H1 (cell line): ENCODE data around the gene FADS6. TPM values are rescaled to one million over a fixed set of nuclear protein-coding genes. Genes with fewer than 3 reads are reported as not detected.

Experiments used
- CTCF ChIA-PET: fragments of 300-600 bp; sonication (Branson Sonifier 250); formaldehyde crosslinking; loops from one replicate; lab custom pipeline; 2021; ENCODE audit not compliant: partially characterized antibody; lab: Charles Lee
- POLR2A ChIA-PET: fragments of 300-600 bp; sonication (Branson Sonifier 250); formaldehyde crosslinking; loops from one replicate; lab custom pipeline; 2021; ENCODE audit warnings: inconsistent platforms; ENCODE audit not compliant: partially characterized antibody; lab: Charles Lee
- DNase-seq, 2 experiments: peaks; one replicate each; pipeline versions ENCODE4 v3.0.0 to v3.0.0-alpha.2; 2010 to 2022; ENCODE audit warnings: low spot score in 2 of 2, low read depth in 1 of 2, mixed read lengths in 1 of 2
- FAIRE-seq: peaks from 2 replicates; lab custom pipeline; 2011; peaks lifted over from hg19 to GRCh38; lab: Jason Lieb, UNC
- H2AFZ ChIP-seq: 2 replicates; pipeline ENCODE4 v1.8.1; 2012; ENCODE audit warnings: low read length, inconsistent platforms
- H2AK5ac ChIP-seq: 2 replicates; pipeline ENCODE4 v1.6.1; 2013; ENCODE audit warnings: low read depth, low read length
- H2BK120ac ChIP-seq: replicated peaks from 2 replicates; pipeline ENCODE3; 2013; ENCODE audit warnings: low read depth, low read length, inconsistent platforms
- H2BK12ac ChIP-seq: 2 replicates; pipeline ENCODE4 v1.6.1; 2013; ENCODE audit warnings: low read depth, low read length
- H2BK15ac ChIP-seq: 2 replicates; pipeline ENCODE4 v1.6.1; 2013; ENCODE audit warnings: low read length
- H2BK20ac ChIP-seq: 2 replicates; pipeline ENCODE4 v1.6.1; 2013; ENCODE audit warnings: low read length
- H2BK5ac ChIP-seq: 2 replicates; pipeline ENCODE4 v1.6.1; 2013; ENCODE audit warnings: low read depth, low read length
- H3K14ac ChIP-seq: 2 replicates; pipeline ENCODE4 v1.6.1; 2013; ENCODE audit warnings: inconsistent platforms; ENCODE audit not compliant: insufficient read length
- H3K18ac ChIP-seq: 2 replicates; pipeline ENCODE4 v1.6.1; 2013; ENCODE audit warnings: low read length; ENCODE audit errors: extremely low read depth
- H3K23ac ChIP-seq: 2 replicates; pipeline ENCODE4 v1.6.1; 2013; ENCODE audit warnings: inconsistent platforms; ENCODE audit not compliant: insufficient read length
- H3K23me2 ChIP-seq: 2 replicates; pipeline ENCODE4 v1.6.1; 2013; ENCODE audit warnings: low read depth, low read length
- H3K27ac ChIP-seq: 2 replicates; pipeline ENCODE4 v1.6.1; 2011; ENCODE audit warnings: low read depth, low read length, inconsistent platforms
- H3K27me3 ChIP-seq, 4 experiments: replicated peaks in 1 of 4; 1 replicate in 1 of 4; 2 replicates in 3 of 4; pipeline versions ENCODE4 v1.6.1 to v1.8.1; 2011 to 2013; ENCODE audit warnings: low read length in 3 of 4, mild to moderate bottlenecking in 3 of 4, inconsistent platforms in 2 of 4, mixed read lengths in 2 of 4, moderate library complexity in 1 of 4; ENCODE audit not compliant: control insufficient read depth in 3 of 4, insufficient read depth in 3 of 4; ENCODE audit errors: extremely low read depth in 1 of 4
- H3K36me3 ChIP-seq, 4 experiments: 2 replicates each; pipeline versions ENCODE4 v1.6.1 to v1.8.1; 2011 to 2013; ENCODE audit warnings: mild to moderate bottlenecking in 4 of 4, low read length in 3 of 4, moderate library complexity in 2 of 4, control low read depth in 1 of 4, inconsistent platforms in 1 of 4; ENCODE audit not compliant: insufficient read depth in 4 of 4, control insufficient read depth in 2 of 4
- H3K4ac ChIP-seq: replicated peaks from 2 replicates; pipeline ENCODE3; 2013; ENCODE audit warnings: low read length, low read depth, mixed read lengths, inconsistent platforms; ENCODE audit not compliant: insufficient read length
- H3K4me1 ChIP-seq, 4 experiments: replicated peaks in 1 of 4; 1 replicate in 1 of 4; 2 replicates in 3 of 4; pipeline versions ENCODE4 v1.6.1 to v1.8.1; 2011 to 2013; ENCODE audit warnings: low read length in 3 of 4, inconsistent platforms in 2 of 4, mixed read lengths in 1 of 4; ENCODE audit not compliant: insufficient read depth in 4 of 4, control insufficient read depth in 3 of 4
- H3K4me2 ChIP-seq, 2 experiments: 2 replicates each; pipeline versions ENCODE4 v1.6.1 to v1.8.1; 2011 to 2013; ENCODE audit warnings: low read depth in 2 of 2, low read length in 2 of 2, control low read depth in 1 of 2, inconsistent platforms in 1 of 2, mild to moderate bottlenecking in 1 of 2; ENCODE audit not compliant: insufficient read depth in 1 of 2
- H3K4me3 ChIP-seq, 4 experiments: fragments of 200-600, 300-600 bp in 1 of 4; sonication (generic), shearing (Covaris generic), sonication (Bioruptor Twin) in 1 of 4; 2 replicates each; pipeline versions ENCODE4 v1.5.1 to v1.8.1; 2011 to 2016; ENCODE audit warnings: low read length in 4 of 4, low read depth in 3 of 4, control low read depth in 2 of 4, inconsistent platforms in 2 of 4, mild to moderate bottlenecking in 2 of 4, mixed read lengths in 1 of 4, moderate library complexity in 1 of 4; ENCODE audit not compliant: insufficient read depth in 2 of 4; ENCODE audit errors: extremely low read depth in 1 of 4
- H3K56ac ChIP-seq: replicated peaks from 2 replicates; pipeline ENCODE3; 2013; ENCODE audit warnings: low read depth, mild to moderate bottlenecking, mixed read lengths, low read length, inconsistent platforms; ENCODE audit not compliant: insufficient read length
- H3K79me1 ChIP-seq: 2 replicates; pipeline ENCODE4 v1.6.1; 2013; ENCODE audit warnings: low read depth, low read length, control low read depth
- H3K79me2 ChIP-seq, 2 experiments: 2 replicates each; pipeline versions ENCODE4 v1.6.1 to v1.8.1; 2012 to 2013; ENCODE audit warnings: low read length in 2 of 2, mild to moderate bottlenecking in 2 of 2, inconsistent platforms in 1 of 2; ENCODE audit not compliant: insufficient read depth in 2 of 2, control insufficient read depth in 1 of 2
- H3K9ac ChIP-seq, 4 experiments: replicated peaks in 1 of 4; 1 replicate in 1 of 4; 2 replicates in 3 of 4; pipeline versions ENCODE4 v1.6.1 to v1.8.1; 2011 to 2013; ENCODE audit warnings: low read depth in 3 of 4, low read length in 3 of 4, control low read depth in 2 of 4, mild to moderate bottlenecking in 2 of 4, moderate library complexity in 2 of 4, inconsistent platforms in 1 of 4; ENCODE audit errors: extremely low read depth in 1 of 4
- H3K9me3 ChIP-seq, 2 experiments: 2 replicates each; pipeline versions ENCODE4 v1.6.1 to v1.8.1; 2012 to 2013; ENCODE audit warnings: mild to moderate bottlenecking in 2 of 2, moderate library complexity in 2 of 2, control low read depth in 1 of 2, inconsistent platforms in 1 of 2, low read depth in 1 of 2, low read length in 1 of 2, mixed read lengths in 1 of 2; ENCODE audit not compliant: insufficient read depth in 2 of 2
- H4K20me1 ChIP-seq, 2 experiments: replicated peaks in 1 of 2; 2 replicates each; pipeline versions ENCODE3 to v1.8.1; 2011 to 2013; ENCODE audit warnings: inconsistent platforms in 2 of 2, low read length in 2 of 2, mild to moderate bottlenecking in 1 of 2; ENCODE audit not compliant: insufficient read depth in 2 of 2, control insufficient read depth in 1 of 2
- H4K5ac ChIP-seq: 2 replicates; pipeline ENCODE4 v1.6.1; 2013; ENCODE audit warnings: low read length, low read depth, mixed read lengths, inconsistent platforms; ENCODE audit not compliant: insufficient read length
- H4K8ac ChIP-seq: 2 replicates; pipeline ENCODE4 v1.8.0; 2013; ENCODE audit warnings: mild to moderate bottlenecking, moderate library complexity, low read length, inconsistent platforms; ENCODE audit not compliant: insufficient read depth; ENCODE audit errors: extremely low read depth
- H4K91ac ChIP-seq: replicated peaks from 2 replicates; pipeline ENCODE3; 2013; ENCODE audit warnings: low read length, mixed read lengths, inconsistent platforms; ENCODE audit not compliant: insufficient read length
- BRCA1 ChIP-seq: IDR thresholded peaks from 2 replicates; pipeline ENCODE4 v1.6.1; 2012; ENCODE audit warnings: low read depth, low read length, improper control_type of control experiment
- CBX8 ChIP-seq: fragments of 300-800, 300-1000 bp; sonication (generic); IDR thresholded peaks from 2 replicates; pipeline ENCODE4 v1.7.1; 2016; ENCODE audit warnings: low read depth, low read length, borderline replicate concordance
- JUN ChIP-seq: IDR thresholded peaks from 2 replicates; pipeline ENCODE4 v1.6.1; 2011; ENCODE audit warnings: low read depth, mild to moderate bottlenecking, improper control_type of control experiment, low read length
- KDM5A ChIP-seq: fragments of 200-600 bp; IDR thresholded peaks from 2 replicates; pipeline ENCODE4 v1.7.1; 2012; ENCODE audit warnings: mild to moderate bottlenecking, low read length, inconsistent platforms, mixed read lengths
- SRF ChIP-seq: IDR thresholded peaks from 2 replicates; pipeline ENCODE4 v1.6.1; 2011; ENCODE audit warnings: mild to moderate bottlenecking, low read depth, low read length, moderate library complexity
- WGBS, 2 experiments: shearing (Covaris generic) in 1 of 2; methylation state at CpG; one replicate each; pipeline versions ENCODE4 v1.1.6 to v1.1.7; 2013 to 2015; ENCODE audit warnings: low lambda C conversion rate in 2 of 2, mixed read lengths in 2 of 2, inconsistent platforms in 1 of 2, low coverage in 1 of 2, missing lambda C conversion rate in 1 of 2; ENCODE audit not compliant: insufficient replicate concordance in 2 of 2, insufficient coverage in 1 of 2, insufficient read length in 1 of 2; ENCODE audit errors: extremely low coverage in 1 of 2, missing lambda C conversion rate in 1 of 2; 5-methylcytosine and 5-hydroxymethylcytosine counted together
- polyA plus RNA-seq, 7 experiments: library from polyadenylated mRNA; depleted of rRNA in 3 of 7; stranded (reverse) in 5 of 7; unstranded in 2 of 7; fragments of >200 nt in 5 of 7; fragments of 200-250 nt in 2 of 7; gene quantifications; 1 replicate in 5 of 7; 2 replicates in 1 of 7; 4 replicates in 1 of 7; pipeline versions ENCODE4 v1.2.1 to v1.2.3, GENCODE V29; 2011 to 2013; ENCODE audit warnings: missing spikeins in 2 of 7, mixed read lengths in 2 of 7
- total RNA-seq: library from RNA; stranded (reverse); fragmentation: NEBNext Ultra II Directional; extraction: Animal tissue kit (Norgen Biotek cat#: 25700); gene quantifications from 2 replicates; pipeline ENCODE4 v1.2.1, GENCODE V29; 2021

The FADS6 gene
- total and polyA plus RNA-seq, 2 of the 8 experiments (the other 6 are each of a cell fraction or from before 2014, with no cell fraction given): 0.56 to 2.5 TPM

GRCh38 chr17:74882517-74883240 lies 10.8 kb downstream of the FADS6 start:
- peak overlapping the region; percentile 95 for H2BK15ac ChIP-seq
- H2AK5ac ChIP-seq: peak overlapping the region; percentile 91
- H3K27ac ChIP-seq: no peak overlapping the region
- peak overlapping the region; percentile 52; the same call in 1 of the 2 replicates for H2BK5ac ChIP-seq
- no peak overlapping the region for H4K5ac ChIP-seq
- no peak overlapping the region for H3K56ac ChIP-seq
- H3K4me1 ChIP-seq: peaks cover 3 to 8% (median 5%) of the 10 kb centered on the region in 4 experiments; a peak in 6 of 7 replicates
- H3K36me3 ChIP-seq: no peaks in the 10 kb centered on the region
- 82% methylated on average over 20 of the region's 20 CpGs; no CpG with 5 or more reads in 1 of the 2 experiments for WGBS, 2 experiments
- ChIA-PET POLR2A (interaction anchor here (1.5 to 2.3 kb wide), 2 partner anchors 9 to 11 kb away, joined by 3 to 12 read pairs; partner anchors contain the start of genes FADS6 and FDXR), CTCF (interaction anchor here (1.0 to 81.0 kb wide), 5 partner anchors 12 to 75 kb away, joined by 3 to 2981 read pairs (median 13); partner anchors contain the start of genes GRIN2C and NAT9)
- H3K27me3 ChIP-seq: peaks cover 0 to 2% (median 0%) of the 10 kb centered on the region in 4 experiments; a peak in 2 of 7 replicates
- no peak for FAIRE-seq
- peak overlapping the region; percentile 22 for H4K91ac ChIP-seq
- no peak overlapping the region for H3K4me2 ChIP-seq
- H3K14ac ChIP-seq: no peak overlapping the region
- H3K9me3 ChIP-seq: no peaks in the 10 kb centered on the region
- H2BK20ac ChIP-seq: peak overlapping the region; percentile 72; the same call in 1 of the 2 replicates
- no peak overlapping the region for H3K4ac ChIP-seq
- no peak overlapping the region for H2BK120ac ChIP-seq
- no peaks in the 10 kb centered on the region for H3K23me2 ChIP-seq
- TF ChIP-seq JUN: no peak
- TF ChIP-seq SRF: no peak
- TF ChIP-seq BRCA1: no peak
- TF ChIP-seq CBX8: no peak
- no peak for TF ChIP-seq KDM5A
- TF ChIP-seq, all 59 proteins: peak for 0
- Histone ChIP-seq H3K18ac (no peak overlapping the region; the same call in 1 of the 2 replicates), H3K9ac (no peak overlapping the region), H4K20me1 (no peaks in the 10 kb centered on the region), H3K79me2 (no peaks in the 10 kb centered on the region), H3K4me3 (no peak overlapping the region), H2AFZ (no peak overlapping the region), H3K23ac (no peak overlapping the region), H3K79me1 (no peaks in the 10 kb centered on the region), H4K8ac (peak overlapping the region; percentile 45), H2BK12ac (peak overlapping the region; percentile 80; the same call in 1 of the 2 replicates)
- DNase-seq: no peak
